HG02588 (cell line): ENCODE data around the gene MAMDC4.
"Not testable (repeated sequence)": the region's sequence is repeated elsewhere in the genome, so short reads cannot be mapped to it uniquely, and the experiment has no call there.

Experiments
- ATAC-seq: cut with Tn5 transposase; IDR thresholded peaks from one replicate; pipeline ENCODE4 v1.9.1; 2021; ENCODE audit warnings: mild to moderate bottlenecking, moderate library complexity; ENCODE audit not compliant: unreplicated experiment

Gene MAMDC4

DNA sequence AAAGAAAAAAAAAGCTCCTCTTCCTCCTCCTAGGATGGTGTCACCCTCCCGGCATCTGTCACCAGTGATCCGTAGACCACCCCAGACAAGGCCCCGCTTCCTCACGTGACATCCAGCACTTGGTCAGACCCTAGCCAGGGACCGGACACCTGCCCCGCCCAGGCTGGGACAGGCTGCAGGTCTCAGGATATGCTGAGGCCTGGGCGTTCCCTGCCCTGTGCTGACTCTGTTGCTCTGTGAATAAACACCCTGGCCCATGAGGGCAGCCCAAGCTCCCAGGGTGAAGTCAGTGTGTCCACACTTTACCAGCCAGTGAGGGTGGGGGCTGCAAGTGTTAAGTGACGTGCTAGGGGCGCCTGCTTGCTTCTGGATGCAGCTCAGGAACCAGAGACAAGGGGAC lies 8.4 kb downstream of the MAMDC4 start:
- ATAC-seq = no peak

DNA sequence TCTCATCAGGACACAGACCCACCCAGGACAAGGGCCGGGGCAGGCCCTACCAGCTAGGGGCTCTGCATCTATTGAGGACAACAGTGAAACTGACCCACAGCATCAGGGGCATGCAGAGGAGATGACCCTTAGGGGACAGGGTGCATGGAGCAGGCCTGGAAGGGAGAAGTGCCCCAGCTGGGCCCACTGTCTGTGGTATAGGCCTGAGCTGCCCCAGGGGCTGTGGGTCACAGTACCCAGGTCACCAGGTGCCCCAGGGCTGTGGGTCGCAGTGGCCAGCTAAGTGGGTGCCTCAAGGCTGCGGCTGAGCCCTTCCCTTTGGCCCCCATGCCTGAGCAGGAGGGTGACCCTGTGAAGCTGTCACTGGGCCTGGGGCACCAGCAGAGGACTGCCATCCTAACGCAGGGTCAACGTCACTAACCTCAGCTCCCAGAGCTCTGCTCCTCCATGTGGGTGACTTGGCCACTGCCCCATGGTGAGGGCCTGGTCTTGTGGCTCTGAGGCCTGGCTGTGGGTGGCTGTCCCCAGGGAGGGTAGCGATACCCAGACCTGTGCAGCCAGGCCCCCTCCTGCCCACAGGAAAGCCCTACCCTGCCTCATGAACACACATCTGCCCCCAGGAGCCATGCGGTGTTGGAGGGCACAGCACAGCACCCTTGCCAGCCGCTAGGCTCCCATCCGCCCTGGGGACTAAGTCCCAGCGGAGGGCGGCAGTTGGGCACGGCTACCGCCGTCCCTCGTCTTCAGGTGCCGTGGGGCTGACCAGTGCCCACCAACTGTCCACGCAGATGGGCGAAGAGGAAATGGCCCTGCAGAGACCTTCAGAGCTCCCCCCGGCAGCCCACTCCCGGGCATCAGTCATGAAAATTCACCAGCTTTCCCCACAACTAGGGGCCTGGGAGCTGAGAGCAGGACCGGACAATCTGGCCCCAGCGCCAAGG lies 9.1 kb downstream of the MAMDC4 start:
- ATAC-seq = no peak

DNA sequence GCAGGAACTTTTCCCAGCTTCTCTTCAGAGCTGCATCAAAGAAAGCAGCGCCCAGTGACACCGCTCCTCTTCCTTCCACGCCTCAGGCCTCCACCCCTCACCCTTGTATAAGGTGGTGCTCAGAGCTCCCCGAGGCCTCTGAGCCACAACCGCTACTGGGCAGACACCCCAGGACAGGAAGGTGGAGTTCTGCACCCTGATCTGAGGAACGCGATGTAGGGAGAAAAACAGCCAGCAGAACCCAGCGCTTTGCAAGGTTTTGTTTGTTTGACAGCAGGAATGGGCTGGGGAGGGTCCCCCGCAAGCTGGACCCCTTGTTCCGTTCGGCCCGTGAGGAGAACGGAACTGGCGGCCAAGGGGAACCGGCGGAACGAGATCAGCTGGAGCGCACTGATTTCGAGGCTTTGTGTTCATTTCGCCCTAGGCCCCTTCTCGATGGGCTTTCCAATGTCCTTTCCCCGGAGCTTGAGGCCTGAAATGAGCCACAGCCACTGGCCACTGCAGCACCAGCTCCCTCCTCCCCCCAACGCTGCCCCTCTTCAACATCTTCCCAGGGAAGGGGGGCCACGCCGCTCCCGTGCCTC lies 9.8 kb downstream of the MAMDC4 start:
- no peak for ATAC-seq

DNA sequence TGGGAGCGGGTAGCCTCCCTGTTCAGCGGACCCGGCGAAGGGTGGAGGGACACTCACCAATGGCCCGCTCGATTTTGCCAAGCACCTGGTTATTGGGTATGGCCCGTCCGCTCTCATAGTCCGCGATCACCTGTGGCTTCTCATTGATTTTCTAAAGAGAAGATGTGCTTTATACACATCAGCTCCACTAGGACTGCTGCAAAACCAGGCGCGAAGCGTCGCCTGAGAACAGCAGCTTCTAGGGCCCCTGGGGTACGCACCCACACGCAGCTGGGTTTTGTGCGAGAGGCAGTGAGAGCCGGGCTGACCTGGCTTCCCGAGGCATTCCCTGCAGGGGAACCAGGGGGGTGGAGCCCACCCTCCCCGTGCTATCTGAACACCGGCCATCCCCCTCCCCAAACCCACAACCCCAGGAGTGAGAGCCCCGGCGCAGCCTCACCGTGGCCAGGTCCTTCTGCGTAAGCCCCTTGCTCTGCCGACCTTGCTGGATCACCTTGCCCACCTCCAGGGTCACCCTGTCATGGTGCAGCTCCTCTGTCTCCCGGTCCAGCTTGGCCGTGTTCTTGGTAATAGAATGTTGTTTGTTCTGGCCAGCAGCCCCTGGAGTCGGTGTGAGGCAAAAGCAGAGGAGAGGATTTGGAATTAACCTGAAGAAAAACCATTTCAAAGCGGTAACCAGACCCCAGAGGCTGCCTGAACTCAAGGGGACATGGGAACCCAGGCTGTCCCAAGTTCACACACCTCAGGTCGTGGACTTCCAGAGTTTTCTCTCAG lies 10.9 kb downstream of the MAMDC4 start:
- no peak for ATAC-seq

DNA sequence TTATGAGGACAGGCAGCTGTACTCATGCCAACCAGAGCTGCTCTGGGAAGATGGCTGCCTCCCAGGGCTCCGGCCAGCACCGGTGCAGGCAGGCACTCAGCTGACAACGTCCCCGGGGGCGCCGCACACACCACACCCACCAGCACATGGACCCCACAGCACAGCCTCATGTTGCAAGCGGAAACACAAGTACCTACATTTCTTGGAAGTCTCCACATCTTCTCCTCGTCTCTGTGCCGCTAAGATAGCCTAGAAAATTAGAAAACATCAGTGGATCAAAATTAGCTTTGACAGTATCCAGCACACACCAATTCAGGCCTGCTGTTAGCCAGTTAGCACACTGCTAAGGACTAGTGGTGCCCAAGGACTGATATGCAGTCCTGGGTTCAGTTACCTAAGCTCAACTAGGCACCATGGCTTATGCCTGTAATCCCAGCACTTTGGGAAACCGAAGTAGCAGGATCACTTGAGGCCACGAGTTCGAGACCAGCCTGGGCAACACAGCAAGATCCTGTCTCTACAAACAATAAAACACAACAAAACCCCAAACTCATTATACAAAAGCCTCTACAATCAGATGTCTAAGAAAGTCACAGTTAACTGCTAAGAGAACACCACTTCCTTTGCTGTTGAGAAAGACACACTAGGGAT lies 11.6 kb downstream of the MAMDC4 start:
- ATAC-seq = no peak

DNA sequence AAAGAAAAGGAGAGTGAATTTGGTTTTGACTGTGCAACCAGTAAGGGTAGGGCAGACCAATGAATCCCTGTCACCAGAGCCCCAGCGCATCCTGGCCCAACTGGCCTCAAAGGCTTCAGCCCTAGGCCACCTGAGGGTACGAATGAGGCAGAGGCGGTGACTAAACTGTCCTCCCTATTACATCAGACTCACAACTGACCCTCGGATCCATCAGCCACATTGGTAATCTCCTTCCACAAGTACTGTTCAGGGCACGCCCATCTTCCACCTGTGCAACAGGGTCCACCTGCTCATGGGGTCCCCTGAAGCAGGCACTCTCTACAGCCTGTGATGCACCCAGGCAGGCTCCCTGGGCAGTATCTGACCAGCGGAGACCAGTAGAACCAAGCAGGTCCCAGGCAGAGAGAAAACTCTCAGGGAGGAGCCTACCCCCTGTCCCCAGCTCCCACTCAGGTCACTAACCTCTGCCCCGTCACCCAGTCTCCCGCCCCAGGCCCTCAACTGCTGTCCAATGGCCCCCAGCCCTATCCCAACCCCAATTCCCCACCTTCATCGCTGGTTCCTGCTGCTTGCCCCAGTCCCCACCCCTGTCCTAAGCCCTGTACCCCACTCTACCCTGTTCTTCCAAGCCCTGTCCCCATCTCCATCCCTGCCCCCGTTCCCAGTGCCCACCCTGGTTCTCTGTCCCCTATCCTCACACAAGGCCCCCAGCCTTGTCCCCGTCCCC lies 13.1 kb downstream of the MAMDC4 start:
- no peak for ATAC-seq

DNA sequence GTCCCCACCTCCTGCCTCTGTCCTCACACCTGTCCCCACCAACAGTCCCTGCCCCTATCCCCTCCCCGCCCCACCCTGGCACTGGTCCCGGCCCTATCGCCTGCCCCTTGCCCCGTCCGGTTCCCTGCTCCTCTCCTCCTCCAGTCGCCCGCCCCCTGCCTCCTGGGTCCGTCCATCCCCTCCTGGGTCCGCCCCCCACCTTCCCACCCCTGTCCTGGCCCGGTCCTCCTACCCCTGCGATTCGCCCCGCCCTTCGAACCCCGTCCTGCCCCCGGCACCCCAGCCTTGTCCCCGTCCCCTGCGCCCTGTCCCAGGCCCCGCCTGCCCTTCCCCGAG lies 13.6 kb downstream of the MAMDC4 start:
- ATAC-seq = no peak

DNA sequence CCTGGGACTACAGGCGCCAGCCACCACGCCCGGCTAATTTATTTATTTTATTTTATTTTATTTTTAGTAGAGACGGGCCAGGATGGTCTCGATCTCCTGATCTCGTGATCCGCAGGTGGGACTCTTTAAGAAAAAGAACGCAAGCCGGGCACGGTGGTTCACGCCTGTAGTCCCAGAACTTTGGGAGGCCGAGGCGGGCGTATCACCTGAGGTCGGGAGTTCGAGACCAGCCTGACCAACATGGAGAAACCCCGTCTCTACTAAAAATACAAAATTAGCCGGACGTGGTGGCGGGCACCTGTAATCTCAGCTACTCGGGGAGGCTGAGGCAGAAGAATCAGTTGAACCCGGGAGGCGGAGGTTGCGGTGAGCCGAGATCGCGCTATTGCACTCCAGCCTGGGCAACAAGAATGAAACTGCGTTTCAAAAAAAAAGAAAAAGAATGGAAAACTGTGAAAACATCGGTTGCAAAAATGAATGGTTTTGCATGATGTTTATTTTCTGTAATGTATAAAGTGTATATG lies 14.8 kb downstream of the MAMDC4 start:
- ATAC-seq = not testable (repeated sequence)

DNA sequence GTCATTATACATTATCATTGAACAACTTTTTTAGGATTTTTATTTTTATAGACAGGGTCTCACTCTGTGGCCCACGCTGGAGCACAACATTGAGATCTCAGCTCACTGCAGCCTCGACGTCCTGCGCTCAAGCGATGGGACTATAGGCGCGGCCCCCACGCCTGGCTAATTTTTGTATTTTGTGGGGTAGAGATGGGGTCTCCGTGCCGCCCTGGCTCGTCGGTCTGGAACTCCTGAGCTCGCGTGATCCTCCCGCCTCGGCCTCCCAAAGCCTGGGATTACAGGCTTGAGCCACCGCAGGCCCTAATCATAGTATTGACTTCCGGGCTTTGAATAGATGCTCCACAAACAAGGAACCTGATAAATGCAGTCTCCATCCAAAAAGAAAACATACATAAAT lies 15.3 kb downstream of the MAMDC4 start:
- ATAC-seq = no peak

DNA sequence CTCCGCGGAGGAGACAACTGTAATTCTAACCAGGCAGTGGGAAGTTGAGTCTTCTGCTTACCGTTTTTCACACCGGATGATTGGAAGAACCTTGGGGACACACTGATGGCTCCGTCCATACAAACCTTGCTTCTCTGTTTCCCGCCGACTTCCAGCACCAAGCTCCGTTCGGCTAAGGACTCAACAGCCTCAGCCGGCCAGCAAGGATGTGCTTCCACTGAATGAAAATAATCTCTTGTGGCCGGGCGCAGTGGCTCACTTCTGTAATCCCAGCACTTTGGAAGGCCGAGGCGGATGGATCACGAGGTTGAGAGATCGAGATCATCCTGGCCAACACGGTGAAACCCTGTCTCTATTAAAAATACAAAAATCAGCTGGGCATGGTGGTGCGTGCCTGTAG lies 15.8 kb downstream of the MAMDC4 start:
- ATAC-seq = no peak

DNA sequence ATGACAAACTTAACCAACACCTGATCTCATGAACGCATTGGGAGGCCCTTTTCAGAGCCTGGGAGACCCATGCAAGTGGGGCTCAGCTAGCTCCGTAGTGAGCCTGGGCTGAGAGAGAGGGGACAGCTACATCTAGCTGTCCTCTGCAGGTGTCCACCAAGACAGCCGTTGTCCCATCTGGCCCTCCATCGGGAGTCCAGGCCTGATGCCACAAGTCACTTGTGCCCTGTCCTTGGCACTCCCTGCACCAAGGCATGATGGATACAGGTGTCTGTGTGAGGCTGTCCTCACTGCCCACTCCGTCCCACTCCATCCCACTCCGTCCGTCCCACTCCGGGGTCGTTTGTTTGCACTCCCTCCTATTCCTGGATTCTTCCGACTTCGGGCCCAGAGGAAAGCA lies 16.5 kb downstream of the MAMDC4 start:
- ATAC-seq = no peak

DNA sequence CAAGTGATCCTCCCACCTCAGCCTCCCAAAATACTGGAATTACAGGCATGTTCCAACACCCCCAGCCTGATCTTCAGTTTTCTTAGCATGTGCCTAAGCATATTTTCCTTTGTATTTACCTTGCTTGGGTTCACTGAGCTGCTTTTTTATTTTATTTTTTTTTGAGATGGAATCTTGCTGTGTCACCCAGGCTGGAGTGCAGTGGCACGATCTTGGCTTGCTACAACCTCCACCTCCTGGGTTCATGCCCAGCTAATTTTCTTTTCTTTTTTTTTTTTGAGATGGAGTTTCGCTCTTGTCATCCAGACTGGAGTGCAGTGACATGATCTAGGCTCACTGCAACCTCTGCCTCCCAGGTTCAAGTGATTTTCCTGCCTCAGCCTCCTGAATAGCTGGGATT lies 17.5 kb downstream of the MAMDC4 start:
- ATAC-seq = not testable (repeated sequence)

DNA sequence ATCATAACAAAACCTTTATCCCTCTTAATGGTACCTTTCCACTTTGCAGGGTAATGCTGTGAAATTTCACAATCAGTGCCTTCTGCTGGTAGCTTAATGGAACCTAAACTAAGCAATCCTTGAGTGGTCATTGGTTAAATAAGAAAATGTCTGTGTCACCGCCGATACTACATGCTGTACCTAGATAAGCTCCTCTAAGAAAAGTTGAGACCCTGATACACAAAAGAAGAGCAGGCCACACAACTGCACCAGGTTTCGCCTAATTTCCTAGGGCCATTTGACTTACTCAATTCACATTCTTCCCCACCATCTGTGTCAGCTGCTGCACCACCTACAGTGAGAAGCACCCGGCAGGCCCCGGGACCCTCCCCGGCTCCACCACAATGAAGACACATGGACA lies 23.0 kb downstream of the MAMDC4 start:
- ATAC-seq = no peak

DNA sequence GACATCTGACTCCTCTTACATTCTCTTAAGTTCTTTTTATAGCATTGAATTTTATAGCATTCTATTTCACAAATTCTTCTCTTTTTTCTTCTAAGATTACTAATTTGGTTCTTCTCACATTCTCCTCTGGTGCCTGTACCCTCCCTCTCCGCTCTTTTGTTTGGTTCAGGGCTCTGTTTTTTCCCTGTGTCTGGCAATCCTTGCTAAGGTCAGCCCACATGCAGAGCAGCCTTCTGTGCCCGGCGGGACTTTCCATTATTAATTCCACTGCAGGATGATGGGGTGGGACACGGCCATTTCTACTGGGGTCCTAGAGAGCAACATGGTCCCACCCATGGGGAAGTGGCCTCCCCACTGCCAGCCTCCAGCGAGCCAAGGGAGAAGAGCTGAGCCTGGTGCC lies 24.3 kb downstream of the MAMDC4 start:
- no peak for ATAC-seq

DNA sequence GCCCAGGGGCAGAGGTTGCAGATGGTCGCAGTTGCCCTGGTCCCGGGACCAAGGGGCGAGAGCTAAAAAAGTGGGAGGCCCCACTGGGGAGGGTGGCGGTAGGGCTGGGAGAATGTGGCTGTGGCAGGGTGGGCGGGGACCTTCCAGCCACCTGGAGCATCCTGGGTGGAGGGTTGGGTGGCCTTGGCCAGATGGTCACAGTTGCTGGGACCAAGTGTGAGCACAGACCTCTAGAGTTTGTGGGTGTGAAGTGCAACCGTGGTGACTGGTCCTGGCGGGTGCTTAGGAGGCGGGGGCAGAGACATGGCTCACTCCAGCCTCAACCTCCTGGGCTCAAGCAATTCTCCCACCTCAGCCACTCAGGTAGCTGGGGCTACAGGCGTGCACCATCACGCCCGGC lies 28.5 kb downstream of the MAMDC4 start:
- ATAC-seq = no peak

DNA sequence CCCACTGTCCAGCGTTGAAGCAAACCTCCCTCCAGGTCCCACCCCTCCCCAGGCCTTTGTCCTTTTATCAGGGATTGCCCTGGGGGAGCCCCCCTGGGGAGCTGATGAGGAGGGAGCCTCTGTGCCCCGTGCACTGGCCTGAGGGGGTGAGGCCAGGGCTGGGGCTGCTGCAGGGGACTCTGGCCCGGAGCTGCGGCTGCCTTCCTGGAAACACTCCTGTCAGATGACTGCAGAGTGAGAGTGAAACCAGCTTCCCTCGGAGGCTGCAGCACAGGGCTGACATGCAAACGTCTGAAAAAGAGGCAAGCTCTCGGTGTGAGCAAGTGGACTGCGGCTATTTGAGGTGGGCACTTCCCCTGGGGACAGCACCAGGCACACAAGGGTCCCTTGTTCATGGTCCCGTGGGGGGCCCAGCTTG lies 29.6 kb downstream of the MAMDC4 start:
- no peak for ATAC-seq

DNA sequence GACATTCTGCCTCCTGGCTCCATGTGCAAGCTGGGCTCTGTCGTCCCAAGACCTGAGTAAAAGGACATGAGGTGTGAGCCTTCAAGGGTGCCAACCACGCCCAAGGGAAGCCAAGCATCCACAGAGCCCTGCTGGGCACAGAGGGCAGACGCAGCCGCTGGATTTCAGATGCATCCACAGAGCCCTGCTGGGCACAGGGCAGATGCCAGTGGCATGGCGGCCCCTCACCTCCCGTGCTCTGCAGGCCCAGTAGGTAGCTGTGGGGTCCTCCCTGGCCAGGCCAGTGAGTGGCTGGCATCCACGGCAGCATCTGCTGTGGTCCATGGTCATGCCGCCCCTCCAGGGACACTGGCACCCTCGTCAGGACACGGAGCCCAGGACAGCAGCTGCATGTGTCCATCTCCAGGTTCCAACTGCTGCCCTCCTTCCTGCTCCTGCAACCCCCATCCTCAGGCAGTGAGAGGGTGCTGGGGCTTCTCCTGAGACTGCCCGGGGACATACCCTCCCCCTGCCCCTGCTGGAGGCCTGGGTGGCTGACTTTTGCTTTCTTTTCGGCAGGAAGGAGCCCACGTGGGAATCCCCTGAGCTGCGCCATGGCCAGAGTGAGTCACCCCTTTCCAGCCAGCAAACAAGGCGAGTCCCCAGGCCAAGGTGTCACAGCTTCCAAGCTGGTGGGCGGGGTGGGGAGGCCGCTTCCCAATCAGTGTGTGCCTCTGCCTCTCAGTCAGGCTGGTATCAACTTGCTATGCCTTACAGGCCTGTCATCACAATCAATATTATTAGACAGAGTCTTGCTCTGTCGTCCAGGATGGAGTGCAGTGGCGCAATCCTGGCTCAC lies 30.2 kb downstream of the MAMDC4 start:
- peak; percentile 26 for ATAC-seq

DNA sequence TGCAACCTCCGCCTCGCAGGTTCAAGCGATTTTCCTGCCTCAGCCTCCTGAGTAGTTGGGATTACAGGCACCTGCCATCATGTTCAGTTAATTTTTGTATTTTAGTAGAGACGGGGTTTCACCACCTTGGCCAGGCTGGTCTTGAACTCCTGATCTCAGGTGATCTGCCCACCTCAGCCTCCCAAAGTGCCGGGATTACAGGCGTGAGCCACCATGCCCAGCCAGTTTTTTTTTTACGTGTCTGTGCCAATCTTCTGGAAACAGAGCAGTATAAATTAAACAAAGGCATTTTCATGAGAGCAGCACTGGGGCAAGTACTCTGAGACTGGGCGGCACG lies 30.8 kb downstream of the MAMDC4 start:
- not testable (repeated sequence) for ATAC-seq

DNA sequence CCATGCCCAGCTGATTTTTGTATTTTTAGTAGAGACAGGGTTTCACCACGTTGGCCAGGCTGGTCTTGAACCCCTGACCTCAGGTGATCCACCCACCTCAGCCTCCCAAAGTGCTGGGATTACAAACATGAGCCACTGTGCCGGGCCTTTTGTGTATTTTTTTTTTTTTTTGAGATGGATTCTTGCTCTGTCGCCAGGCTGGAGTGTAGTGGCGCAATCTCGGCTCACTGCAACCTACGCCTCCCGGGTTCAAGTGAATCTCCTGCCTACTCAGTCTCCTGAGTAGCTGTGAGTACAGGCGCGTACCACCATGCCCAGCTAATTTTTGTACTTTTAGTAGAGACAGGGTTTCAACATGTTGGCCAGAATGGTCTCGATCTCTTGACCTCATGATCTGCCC lies 31.5 kb downstream of the MAMDC4 start:
- ATAC-seq = not testable (repeated sequence)
